Activated B cell treated with CpG ODN at 0.5 μM for 24 hours (primary cell): ENCODE measurements around the gene PRR18. TPM values are rescaled to one million over a fixed set of nuclear protein-coding genes. Genes with fewer than 3 reads are reported as not detected.
A peak's percentile ranks its signal among the peaks of the same experiment; 100 is the strongest.

ENCODE experiments used
- ATAC-seq: fragments of 200-7000 bp; cut with Tn5 transposase; one replicate; pipeline ENCODE4 v1.10.0; 2021; ENCODE audit warnings: low read depth, mild to moderate bottlenecking, moderate library complexity
- CTCF ChIA-PET: fragments of 350-600 bp; sonication (Branson Sonifier 250); formaldehyde crosslinking; loops from one replicate; lab custom pipeline; 2021; ENCODE audit warnings: antibody characterized with exemption; lab: Charles Lee
- POLR2A ChIA-PET: fragments of 350-600 bp; sonication (Branson Sonifier 250); formaldehyde crosslinking; loops from one replicate; lab custom pipeline; 2021; ENCODE audit warnings: antibody characterized with exemption; lab: Charles Lee
- DNase-seq: peaks from one replicate; pipeline ENCODE4 v3.0.0; 2022
- H3K27ac Mint-ChIP-seq: one replicate; pipeline ENCODE4 v1.8.0; 2020; ENCODE audit warnings: mixed read lengths
- H3K27me3 Mint-ChIP-seq: one replicate; pipeline ENCODE4 v1.8.0; 2021; ENCODE audit warnings: mixed read lengths
- H3K36me3 Mint-ChIP-seq: one replicate; pipeline ENCODE4 v1.8.0; 2021; ENCODE audit warnings: low read depth, mixed read lengths
- H3K4me1 Mint-ChIP-seq: one replicate; pipeline ENCODE4 v1.8.0; 2021; ENCODE audit warnings: mixed read lengths
- H3K4me3 Mint-ChIP-seq: one replicate; pipeline ENCODE4 v1.8.0; 2020; ENCODE audit warnings: mild to moderate bottlenecking, mixed read lengths
- H3K9me3 Mint-ChIP-seq: one replicate; pipeline ENCODE4 v1.8.0; 2020; ENCODE audit warnings: mixed read lengths
- CTCF ChIP-seq: fragments of 200-600 bp; IDR thresholded peaks from one replicate; pipeline ENCODE4 v1.8.0; 2022; ENCODE audit warnings: antibody characterized with exemption, mild to moderate bottlenecking
- intact Hi-C: fragments of 100-400 bp; cut with micrococcal nuclease; formaldehyde crosslinking; loops from one replicate; pipeline ENCODE4 v1.15.1; 2024
- total RNA-seq: library from RNA; stranded (reverse); gene quantifications from 2 replicates; pipeline ENCODE4 v1.2.3, GENCODE V29; 2022

Gene PRR18
- total RNA-seq, 1 donor from 2014 or later = not detected

- Mint-ChIP-seq H3K27ac (no peak overlapping the region), H3K4me1 (peaks cover 16% of the 10 kb centered on the region), H3K9me3 (peaks cover 1% of the 10 kb centered on the region), H3K4me3 (no peak overlapping the region), H3K36me3 (peaks cover 7% of the 10 kb centered on the region), H3K27me3 (no peaks in the 10 kb centered on the region)
- ChIA-PET POLR2A (interaction anchor here (4.6 kb wide), 1 partner anchor 37 kb away, joined by 33 read pairs; no protein-coding TSS in a partner anchor), CTCF (interaction anchor here (3.2 kb wide), 1 partner anchor 37 kb away, joined by 16 read pairs; no protein-coding TSS in a partner anchor)
- no peak for ATAC-seq
- no peak for TF ChIP-seq CTCF
- no peak for DNase-seq
- intact Hi-C loops = loop anchor here (5.0 to 10.0 kb wide), 4 partner anchors 57 to 811 kb away; partner anchors contain the start of genes CEP43, GPR31 and RPS6KA2
Measured at GRCh38 chr6:166344240-166344639, 36.0 kb upstream of the PRR18 start.

GRCh38 chr6:166343150-166343487 is 34.9 kb upstream of the PRR18 start:
- H3K27me3 Mint-ChIP-seq = no peaks in the 10 kb centered on the region
- peaks cover 16% of the 10 kb centered on the region for H3K4me1 Mint-ChIP-seq
- ATAC-seq (peak; percentile 35), DNase-seq (no peak)
- no peaks in the 10 kb centered on the region for H3K9me3 Mint-ChIP-seq
- TF ChIP-seq CTCF = no peak
- H3K27ac Mint-ChIP-seq = peak overlapping the region; percentile 89
- H3K4me3 Mint-ChIP-seq = peak overlapping the region; percentile 92
- CTCF ChIA-PET = interaction anchor here (0.6 to 3.2 kb wide), 3 partner anchors 9 to 38 kb away, joined by 3 to 16 read pairs (median 5); no protein-coding TSS in a partner anchor
- peaks cover 7% of the 10 kb centered on the region for H3K36me3 Mint-ChIP-seq
- intact Hi-C loops = loop anchor here (1.0 to 10.0 kb wide), 9 partner anchors 9 to 812 kb away; partner anchors contain the start of genes CEP43, GPR31 and RPS6KA2
- POLR2A ChIA-PET = interaction anchor here (0.6 to 4.6 kb wide), 14 partner anchors 9 to 787 kb away, joined by 3 to 33 read pairs (median 6); no protein-coding TSS in a partner anchor

GRCh38 chr6:166342349-166343149 is 34.4 kb upstream of the PRR18 start, which contains the start of gene SFT2D1:
Gene SFT2D1 (minus strand): TSS chr6:166342545. CDS start chr6:166342481, 64 bp downstream.
- H3K36me3 Mint-ChIP-seq = peaks cover 7% of the 10 kb centered on the region
- H3K9me3 Mint-ChIP-seq = no peaks in the 10 kb centered on the region
- peak; percentile 84 for DNase-seq
- TF ChIP-seq CTCF = no peak
- H3K27me3 Mint-ChIP-seq = no peaks in the 10 kb centered on the region
- CTCF ChIA-PET = interaction anchor here (0.6 to 3.2 kb wide), 4 partner anchors 9 to 38 kb away, joined by 3 to 16 read pairs (median 4); no protein-coding TSS in a partner anchor
- H3K4me1 Mint-ChIP-seq = peaks cover 16% of the 10 kb centered on the region
- POLR2A ChIA-PET = interaction anchor here (0.6 to 4.6 kb wide), 16 partner anchors 9 to 787 kb away, joined by 3 to 33 read pairs (median 4); no protein-coding TSS in a partner anchor
- peak within 1 kb of the TSS; percentile 89 for H3K27ac Mint-ChIP-seq
- H3K4me3 Mint-ChIP-seq = peak within 1 kb of the TSS; percentile 92
- intact Hi-C loops = loop anchor here (1.0 to 10.0 kb wide), 10 partner anchors 10 to 812 kb away; partner anchors contain the start of genes CEP43, GPR31 and RPS6KA2
- peak; percentile 77 for ATAC-seq

GRCh38 chr6:166341977-166342348 is 33.8 kb upstream of the PRR18 start:
- Mint-ChIP-seq H3K4me1 (peaks cover 16% of the 10 kb centered on the region), H3K4me3 (peak overlapping the region; percentile 92), H3K36me3 (peaks cover 7% of the 10 kb centered on the region), H3K27me3 (no peaks in the 10 kb centered on the region), H3K9me3 (no peaks in the 10 kb centered on the region), H3K27ac (peak overlapping the region; percentile 89)
- ChIA-PET POLR2A (interaction anchor here (0.7 to 4.6 kb wide), 14 partner anchors 8 to 788 kb away, joined by 3 to 33 read pairs (median 6); no protein-coding TSS in a partner anchor), CTCF (interaction anchor here (0.6 to 3.2 kb wide), 2 partner anchors 21 to 39 kb away, joined by 3 to 16 read pairs; no protein-coding TSS in a partner anchor)
- DNase-seq (no peak), ATAC-seq (peak; percentile 15)
- intact Hi-C loops = loop anchor here (1.0 to 10.0 kb wide), 9 partner anchors 9 to 813 kb away; partner anchors contain the start of genes CEP43, GPR31 and RPS6KA2
- no peak for TF ChIP-seq CTCF
